T-helper 1 cell (primary cell): ENCODE measurements around the gene SUMO4.

Source experiments
- DNase-seq, 5 donors: peaks; one replicate each; pipeline ENCODE4 v3.0.0-alpha.2; 2012 to 2020
- total RNA-seq, 4 donors: gene quantifications; one replicate each; lab custom pipeline; 2026; lab: John Stamatoyannopoulos, UW

Gene SUMO4
- total RNA-seq = 1.6 to 5.3 (median 3.7) reads per million in 4 donors

DNA sequence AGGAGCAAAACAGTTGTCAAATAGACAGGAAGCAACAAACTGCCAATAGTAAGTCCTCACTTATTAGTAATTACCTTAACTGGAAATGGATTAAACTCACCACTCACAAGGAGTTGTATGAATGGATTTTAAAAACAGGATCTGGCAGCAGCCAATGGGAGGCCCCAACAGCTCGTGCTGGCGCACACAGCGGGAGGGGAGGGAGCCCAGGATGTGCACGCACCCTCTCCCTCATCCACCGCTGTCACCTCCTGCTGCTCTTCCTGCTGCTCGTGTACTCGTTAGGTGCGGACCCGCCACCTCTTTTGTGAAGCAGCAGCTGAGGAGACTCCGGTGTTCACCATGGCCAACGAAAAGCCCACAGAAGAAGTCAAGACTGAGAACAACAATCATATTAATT lies at the start of gene SUMO4:
TSS of gene SUMO4 (plus strand) at position 213 of the 400 bp plus-strand sequence. CDS start at position 343, 130 bp downstream.
- DNase-seq = no peak

DNA sequence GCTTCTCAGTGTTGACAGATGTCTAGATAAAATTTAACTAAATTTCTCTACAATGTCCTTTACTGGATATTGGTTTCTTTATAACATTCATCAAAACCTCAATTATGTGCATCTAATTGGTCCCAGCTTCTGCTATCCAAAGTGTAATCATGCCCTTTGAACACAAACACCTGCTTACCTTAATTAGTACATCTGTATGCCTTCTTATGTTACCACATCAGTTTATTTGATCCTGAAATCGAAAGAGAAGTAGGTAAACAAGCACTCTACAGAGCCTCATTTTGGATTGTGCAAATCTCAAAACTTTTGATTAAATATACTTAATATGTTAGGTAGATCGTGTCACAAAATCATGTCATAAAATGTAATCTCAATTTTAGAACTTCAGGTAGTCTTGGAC lies 46.1 kb upstream of the SUMO4 start:
- DNase-seq = no peak

DNA sequence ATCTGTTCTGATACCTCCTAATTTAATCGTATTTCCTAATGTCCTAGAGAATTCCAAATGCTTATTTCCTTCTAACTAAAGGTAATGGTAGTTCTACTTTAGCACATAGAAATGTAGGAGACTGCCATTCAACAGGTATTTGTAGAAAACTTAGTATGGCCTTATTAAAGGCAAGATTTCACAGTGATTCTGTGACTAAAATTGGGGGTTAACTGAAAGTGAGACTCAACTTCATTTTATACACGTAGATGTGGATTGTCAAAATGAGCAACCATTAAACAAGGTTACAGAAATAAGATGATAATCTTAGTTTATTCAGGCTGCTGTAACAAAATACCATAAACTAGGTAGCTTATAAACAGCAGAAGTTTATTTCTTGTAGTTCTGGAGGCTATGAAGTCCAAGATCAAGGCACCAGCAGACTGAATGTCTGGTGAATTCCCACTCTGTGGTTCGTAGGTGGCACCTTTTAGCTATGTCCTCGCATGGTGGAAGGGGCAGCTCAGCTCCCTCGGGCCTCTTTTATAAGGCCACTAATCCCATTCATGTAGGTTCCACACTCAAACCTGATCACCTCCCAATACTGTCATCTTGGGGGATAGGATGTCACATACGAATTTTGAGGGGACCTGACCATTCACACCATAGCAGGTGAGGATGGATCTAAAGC lies 43.8 kb upstream of the SUMO4 start:
- no peak for DNase-seq

DNA sequence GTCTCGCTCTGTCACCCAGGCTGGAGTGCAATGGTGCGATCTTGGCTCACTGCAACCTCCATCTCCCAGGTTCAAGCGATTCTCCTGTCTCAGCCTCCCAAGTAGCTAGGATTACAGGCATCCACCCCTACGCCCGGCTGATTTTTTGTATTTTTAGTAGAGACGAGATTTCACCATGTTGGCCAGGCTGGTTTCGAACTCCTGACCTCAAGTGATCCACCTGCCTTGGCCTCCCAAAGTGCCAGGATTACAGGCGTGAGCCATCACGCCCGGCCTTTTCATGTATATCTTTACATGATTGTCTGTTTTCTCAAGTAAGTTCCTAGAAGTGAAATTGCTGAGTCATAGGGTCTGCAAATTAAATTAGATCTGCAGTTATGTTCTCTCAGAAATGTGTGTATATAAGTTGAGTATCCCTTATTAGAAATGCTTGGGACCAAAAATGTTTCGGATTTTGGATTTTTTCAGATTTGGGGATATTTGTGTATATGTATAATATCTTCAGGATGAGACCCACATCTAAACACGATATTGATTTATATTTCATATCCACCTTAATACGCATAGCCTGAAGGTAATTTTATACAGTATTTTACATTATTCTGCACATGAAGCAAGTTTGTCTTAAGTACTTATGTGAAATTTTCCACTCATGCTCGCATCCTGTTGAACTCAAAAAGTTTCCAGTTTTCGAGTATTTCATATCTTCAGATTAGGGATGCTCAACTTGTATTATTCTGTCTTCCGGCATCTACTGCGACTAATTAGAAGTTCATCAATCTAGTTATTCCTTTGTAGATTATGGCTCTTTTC lies 42.1 kb upstream of the SUMO4 start:
- no peak for DNase-seq

DNA sequence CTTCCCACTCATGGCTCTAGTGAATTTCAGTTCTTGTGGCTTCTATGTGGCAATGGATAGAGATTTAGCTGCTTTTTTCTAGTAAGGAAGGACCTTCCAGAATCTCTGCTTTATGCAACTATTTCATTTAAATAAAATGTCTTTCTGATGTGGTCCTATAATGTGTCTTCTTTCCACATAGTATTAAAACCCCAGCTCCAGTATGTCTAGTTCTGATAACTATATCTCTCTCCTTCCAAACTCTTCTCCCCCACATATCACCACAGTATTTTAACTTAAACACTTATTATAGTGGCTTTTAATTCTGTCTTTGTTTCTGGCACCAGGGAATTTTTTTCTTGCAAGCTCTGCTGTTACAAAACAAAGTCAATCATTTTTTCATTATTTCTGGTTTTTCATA lies 40.6 kb upstream of the SUMO4 start:
- DNase-seq = no peak

DNA sequence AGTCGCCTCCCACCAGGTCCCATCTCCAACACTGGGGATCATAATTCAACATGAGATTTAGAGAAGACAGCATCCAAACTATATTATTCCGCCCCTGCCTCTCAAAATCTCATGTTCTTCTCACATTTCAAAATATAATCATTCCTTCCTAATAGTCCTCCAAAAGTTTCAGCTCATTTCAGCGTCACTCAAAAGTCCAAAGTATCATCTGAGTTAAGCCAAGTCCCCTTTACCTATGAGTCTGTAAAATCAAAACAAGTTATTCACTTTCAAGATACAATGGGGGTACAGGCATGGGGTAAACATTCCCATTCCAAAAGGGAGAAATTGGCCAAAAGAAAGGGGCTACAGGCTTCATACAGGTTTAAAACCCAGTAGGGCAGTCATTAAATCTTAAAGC lies 39.5 kb upstream of the SUMO4 start:
- no peak for DNase-seq

DNA sequence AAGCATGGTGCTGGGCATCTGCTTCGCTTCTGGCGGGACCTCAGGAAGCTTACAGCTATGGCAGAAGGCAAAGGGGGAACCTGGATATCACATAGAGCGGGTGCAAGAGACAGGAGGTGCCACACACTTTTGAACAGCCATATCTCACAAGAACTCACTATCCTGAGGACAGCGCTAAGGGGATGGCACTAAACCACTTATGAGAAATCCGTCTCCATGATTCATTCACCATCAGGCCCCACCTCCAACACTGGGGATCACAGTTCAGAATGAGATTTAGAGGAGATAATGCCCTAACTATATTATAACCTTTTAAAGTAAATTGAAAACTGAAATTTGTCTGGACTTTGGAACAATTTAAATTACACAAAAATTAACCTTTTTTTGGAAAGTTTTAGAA lies 37.8 kb upstream of the SUMO4 start:
- no peak for DNase-seq

DNA sequence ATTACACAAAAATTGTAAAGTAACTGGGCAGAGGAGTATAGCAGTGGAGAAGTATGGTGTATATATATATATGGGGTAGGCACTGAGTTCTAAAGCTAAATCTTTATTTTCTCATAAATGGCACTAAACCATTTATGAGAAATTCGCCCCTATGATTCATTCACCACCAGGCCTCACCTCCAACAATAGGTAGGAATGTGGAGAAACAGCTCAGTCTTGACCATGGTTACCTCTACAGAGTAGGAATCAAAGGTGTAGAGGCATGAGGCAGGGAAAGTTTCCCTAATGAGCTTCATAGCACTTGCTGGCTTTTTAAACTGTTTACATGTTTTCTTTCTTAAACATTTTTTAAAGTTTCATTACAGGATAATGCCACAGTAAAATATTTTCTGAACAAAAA lies 36.9 kb upstream of the SUMO4 start:
- no peak for DNase-seq

DNA sequence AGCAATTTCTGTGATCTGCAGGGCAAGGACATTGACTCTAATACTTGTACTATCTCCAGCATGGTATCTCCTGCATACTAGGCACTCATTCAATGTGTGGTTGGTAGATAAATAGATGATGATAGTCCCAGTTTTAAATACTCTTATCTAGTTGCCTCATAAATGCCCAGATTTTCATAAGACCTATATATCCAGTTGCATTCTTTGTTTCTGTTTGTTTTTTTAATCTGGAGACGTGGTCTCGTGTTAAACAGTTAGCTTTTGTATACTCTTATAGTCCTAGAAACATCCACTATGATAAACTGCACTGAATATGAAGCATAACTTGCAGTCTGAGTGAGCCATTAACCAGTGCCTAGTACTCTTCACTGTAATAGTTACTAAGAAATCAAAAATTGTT lies 35.5 kb upstream of the SUMO4 start:
- no peak for DNase-seq

DNA sequence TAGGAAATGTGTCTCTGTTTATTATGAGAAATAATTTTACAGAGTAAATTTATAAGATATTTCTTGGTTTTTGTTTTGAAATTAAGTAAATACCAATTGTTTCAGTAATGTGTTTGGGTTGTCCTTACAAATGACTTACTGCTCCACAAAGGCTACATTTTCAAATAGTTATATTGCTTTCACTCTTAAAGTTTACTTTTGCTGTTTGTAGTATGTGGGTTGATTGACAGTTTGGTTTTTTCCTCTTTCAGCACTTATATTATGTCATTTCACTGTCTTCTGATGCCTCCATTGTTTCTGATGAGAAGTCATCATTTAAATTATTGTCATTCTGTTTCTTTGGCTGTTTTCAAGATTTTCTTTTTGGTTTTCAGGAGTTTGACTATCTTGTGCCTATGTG lies 34.9 kb upstream of the SUMO4 start:
- DNase-seq = no peak

DNA sequence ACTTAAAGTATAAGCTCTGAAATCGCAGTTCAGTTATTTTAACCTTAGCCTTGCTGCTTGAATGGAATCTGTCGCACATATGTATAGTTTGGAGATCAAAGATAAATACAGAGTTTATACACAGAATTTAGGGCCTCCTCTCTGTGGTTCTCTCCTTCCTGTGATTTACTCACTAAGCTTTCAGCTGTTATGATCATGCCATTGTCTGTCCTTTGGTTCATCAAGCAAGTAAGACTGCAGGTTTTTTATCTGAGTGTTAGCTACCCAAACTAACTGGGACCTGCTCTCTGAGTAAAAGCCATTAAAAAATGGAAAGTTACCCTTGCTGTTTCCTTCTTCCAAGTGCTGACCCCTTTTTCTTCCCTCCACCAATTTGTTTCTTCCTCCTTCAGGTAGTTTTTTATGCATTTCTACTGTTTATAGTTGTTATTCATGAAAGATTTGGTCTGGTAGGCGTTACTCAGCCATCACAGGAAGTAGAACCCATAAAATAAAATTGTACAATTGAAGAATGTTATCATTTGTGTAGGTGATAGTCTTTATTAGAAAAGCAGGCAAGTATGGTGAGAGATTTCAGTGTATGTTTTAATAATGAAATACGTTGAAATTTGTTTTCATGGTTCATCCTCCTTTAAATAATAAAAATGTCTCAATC lies 33.7 kb upstream of the SUMO4 start:
- DNase-seq = peak in 1 of 5 donors; percentile 53

DNA sequence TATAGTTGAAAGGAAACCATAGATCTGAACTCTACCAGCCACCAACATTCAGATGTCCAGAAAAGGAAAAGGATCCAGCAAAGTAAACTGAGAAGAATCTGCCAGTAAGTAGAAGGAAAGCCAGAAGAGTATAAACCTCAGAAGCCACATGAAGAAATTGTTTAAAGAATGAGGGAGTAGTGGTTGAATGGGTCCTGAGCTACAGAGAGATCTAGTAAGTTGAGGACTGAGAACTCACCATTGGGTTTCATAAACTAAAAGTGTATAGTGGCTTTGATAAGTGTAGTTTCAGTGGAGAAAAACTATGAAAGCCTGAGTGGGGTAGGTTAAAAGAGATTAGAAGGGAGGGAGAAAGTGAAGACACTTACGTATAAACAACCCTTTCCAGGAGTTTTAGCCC lies 32.0 kb upstream of the SUMO4 start:
- peak in 1 of 5 donors; percentile 47 for DNase-seq

DNA sequence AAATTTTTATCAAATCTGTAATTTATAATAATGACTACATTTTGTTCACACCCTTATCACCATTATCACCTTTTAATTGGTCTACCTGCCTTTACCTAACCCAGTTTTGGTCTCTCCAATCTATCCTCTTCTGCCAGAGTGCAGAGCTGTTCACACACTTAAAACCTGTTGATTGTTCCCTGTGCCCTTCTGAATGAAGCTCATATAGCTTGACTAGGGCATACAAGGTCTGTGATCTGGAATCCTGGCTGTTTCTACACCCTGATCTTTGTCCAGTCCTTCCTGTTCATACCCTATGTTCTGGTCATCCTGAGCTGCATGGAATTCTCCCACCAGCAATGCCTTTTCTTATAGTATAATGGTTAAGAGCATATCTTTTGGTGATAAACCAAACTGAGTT lies 28.9 kb upstream of the SUMO4 start:
- DNase-seq = no peak

DNA sequence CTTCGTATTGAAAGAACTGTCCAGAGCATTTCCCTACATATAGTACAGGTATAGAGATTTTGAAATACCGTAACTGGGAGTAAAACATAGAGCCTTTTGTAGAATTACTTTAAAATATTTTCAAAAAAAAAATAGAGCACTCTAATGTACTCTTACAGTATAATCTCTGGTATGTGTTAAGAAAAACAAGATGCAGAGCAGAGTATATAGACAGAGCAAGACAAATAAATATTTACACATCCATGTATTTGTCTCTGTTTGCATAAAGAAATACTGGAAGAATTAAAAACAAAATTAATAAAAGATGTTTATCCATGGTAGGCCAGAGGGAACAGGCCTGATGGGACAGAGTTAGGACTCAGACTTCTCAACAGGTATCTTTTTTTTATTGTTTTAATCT lies 28.0 kb upstream of the SUMO4 start:
- no peak for DNase-seq

DNA sequence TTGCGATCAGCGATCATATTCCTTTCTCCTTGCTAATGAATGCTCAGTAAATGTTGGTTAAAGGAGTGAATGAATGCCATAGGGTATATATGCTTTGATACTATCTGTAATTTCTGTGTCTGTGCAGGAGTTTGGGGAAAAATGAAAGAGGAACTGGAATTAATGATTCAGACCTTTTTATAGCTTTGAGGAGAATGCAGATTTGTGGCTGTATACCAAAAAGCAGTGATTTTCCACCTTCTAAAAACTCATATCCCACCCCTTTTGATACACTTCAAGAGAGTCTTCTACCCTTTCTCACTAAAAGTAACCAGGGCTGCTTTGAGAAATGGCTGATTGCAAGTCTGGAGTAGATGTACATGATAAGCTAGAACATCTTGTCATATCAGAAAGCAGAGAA lies 26.6 kb upstream of the SUMO4 start:
- no peak for DNase-seq

DNA sequence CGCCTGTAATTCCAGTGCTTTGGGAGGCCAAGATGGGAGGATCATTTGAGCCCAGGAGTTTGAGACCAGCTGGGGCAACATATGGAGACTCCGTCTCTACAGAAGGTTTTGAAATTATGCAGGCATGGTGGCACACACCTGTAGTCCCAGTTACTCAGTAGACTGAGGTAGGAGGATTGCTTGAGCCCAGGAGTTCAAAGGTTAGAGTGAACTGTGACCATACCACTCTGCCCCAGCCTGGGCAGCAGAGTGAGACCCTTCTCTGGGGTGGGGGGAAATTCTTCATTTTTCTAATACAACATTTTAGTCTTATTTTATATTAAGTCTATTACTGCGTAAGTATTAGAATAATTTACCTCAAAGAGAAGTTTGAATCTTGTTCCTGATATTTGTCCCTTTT lies 20.1 kb upstream of the SUMO4 start:
- DNase-seq = no peak

DNA sequence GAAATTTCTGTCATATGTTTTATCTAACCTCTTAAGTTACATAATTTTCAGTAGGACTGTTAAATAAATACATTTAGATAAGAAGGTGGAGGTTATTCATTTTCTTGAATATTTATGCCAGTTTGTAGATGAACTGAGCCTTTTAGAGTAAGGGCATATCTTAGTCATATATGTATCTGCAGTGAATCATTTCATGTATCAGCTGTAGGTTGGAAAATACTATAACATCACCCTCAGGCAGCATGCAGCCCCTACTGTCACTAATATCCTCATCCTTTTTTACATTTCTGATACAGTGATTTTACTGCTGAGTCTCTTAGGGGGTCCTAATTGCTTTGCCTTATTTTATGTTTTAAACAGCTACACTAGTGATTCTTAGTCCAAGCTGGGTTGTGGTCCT lies 19.5 kb upstream of the SUMO4 start:
- DNase-seq = no peak

DNA sequence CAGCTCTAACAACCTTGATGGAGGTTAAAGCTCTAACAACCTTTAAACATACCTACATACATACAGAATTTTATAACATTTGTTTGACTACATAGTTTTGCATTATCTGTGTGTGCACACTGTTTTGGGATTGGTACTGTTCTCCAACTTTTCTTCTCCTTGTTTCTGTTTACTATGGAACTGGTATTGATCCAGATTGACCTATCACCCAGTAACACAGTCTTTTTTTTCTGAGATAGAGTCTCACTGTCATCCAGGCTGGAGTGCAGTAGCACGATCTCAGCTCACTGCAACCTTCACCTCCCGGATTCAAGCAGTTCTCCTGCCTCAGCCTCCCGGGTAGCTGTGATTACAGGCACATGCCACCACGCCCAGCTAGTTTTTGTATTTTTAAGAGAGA lies 16.7 kb upstream of the SUMO4 start:
- DNase-seq = no peak

DNA sequence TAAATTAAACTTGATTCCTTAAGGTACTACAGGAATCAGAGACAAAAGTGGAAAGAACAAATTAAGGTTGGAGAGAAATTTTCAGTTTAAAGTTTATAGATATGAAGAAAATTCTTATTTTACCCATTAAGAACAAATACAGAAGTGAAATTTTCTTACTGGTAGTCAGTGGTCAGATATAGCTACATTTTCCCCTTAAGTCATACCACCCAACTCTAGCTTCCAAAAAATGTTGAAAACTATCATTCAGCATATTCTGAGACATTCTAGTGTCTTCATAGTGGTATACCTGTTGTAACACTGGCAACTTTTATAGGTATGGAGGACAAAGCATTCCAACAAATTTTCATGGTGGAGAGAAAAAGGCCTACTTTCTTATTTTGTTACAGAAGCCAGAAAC lies 15.6 kb upstream of the SUMO4 start:
- no peak for DNase-seq

DNA sequence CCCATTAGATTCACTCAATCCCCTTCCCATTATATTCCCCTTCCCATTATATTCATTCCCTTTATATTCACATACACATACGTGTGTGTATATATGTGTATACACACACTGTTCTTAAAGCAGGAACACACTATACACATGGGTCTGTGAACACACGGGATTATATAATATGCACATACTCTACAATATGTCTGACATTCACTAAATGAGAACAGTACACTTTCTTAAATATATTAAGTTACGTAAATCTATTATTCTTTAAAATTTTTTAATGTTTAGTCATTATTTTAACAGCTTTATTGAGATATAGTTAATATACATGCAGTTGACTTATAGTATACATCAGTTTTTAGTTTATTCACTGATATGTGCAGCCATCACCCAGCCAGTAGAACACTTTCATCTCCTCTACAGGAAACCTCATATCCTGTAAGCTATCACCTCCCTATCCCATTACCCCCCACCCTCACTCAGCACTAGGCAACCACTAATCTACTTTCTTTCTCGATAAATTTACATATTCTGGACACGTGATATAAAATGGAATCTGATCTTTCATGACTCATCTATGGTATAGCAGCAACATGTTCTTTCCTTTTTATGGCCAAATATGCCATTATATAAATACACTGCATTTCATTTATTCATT lies 13.9 kb upstream of the SUMO4 start:
- no peak for DNase-seq

DNA sequence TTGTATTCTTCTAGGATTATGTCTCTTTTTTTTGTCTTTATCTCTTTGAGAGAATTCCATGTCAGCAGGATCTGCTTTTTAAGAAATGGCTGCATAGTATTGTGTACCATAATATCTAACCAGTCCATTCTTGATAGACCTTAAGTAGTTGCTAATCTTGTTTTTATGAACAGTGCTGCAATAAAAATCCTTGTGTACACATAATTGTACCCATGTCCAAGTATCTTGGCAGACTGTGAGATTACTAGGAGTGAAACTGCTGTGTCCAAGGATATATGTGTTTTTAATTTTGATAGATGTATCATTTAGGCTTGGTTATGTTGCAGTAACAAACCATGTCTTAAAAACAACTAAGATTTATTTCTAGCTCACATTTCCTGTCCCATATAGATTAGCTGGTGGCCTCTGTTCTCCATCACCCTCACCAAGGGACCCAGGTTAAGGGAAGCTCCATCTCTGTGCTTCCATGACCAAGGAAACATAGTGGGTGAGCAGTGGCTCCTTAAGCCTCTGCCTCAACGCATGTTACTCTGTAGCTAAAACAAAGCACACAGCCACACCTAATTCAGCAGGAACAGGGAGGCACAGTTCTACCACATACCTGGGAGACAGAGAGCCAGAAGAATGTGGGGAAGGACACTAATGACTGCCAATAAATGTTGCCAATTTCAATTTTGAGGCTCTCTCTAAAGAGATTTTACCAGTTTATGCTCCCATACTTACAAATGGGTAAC lies 12.1 kb upstream of the SUMO4 start:
- no peak for DNase-seq

DNA sequence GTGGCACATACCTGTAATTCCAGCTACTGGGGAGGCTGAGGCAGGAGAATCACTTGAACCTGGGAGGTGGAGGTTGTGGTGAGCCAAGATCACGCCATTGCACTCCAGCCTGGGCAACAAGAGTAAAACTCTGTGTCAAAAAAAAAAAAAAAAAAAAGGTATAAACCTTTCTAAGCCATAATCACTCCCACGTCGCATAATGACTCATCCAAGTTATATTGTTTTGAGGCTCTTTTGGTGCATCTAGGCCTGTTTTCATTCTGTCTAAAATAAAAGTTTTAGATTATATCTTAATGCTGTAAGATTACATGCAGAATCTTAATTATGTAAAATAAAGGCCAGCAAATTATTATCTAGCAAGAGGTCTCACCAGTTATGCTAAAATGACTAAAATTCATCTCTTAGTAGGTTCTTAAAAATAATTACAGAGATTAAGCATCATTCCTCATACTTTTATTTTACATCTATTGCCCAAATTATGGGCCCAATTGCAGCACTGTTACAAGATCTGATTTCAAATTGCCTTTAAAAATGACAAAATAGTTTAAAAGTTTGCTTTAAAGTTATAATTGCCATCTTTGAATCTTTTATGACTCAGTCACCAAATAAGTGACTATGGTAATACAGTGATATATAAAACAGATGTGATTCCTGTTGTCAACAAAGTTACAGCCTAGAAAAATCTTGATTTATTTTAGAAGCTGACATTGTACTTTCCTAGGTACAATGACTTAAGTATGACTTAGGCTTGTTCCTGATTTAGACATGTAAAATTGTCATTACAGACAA lies 10.4 kb upstream of the SUMO4 start:
- DNase-seq = no peak
